Left forelimb (tissue), 1 donor: ENCODE results near the gene KDM2B.

Experiments
- DNase-seq: peaks from one replicate; pipeline ENCODE4 v3.0.0-alpha.2; 2018; ENCODE audit warnings: low spot score

Gene KDM2B

DNA sequence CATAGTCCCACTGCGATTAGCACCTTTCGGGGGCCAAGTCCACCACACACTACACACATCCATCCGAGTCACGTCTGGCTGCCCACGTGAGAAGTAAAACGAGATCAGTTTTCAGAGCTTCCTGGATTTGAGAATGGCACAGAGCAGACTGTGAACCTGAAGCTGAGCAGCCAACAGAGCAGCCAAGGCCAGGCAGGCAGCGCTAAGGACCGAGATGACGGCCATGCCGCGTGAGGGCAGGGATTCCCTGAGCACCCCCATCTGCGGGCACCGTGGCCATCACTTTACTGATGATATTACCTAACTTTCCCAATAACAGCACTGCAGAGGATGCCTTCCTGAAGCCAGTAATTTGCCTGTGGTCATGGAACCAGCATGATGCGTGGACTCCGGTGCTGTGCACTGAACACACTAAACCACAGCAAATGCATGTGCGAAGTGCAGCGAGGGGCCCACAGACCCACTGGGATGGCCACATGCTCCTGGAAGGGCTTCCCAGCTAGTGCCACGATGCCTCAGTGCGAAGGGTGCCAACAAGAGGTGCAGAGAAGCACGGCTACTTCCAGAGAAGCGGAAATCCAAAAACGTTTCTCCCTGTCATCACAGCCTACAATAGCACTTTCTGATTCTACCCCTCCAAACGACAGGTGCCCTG is 124.9 kb downstream of the KDM2B start:
- no peak for DNase-seq

DNA sequence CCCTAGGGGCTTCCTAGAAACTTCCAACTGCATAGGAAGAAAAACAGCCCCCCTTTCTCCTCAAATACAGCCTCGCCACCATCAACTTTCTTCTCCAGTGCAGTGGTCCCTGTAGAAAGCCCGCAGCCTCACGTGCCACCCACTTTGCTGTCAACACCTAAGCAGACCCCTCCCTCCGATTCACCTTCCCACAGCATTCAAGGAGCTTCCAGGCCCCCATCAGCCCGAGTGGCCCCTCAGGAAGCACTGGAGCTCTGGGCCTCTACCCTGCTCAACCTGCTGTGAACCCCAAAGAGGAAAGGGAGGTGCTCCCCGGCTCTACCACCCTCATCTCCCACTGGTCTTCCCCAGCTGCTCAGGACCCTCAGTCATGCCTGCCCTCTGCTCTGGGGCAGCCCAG is 125.9 kb downstream of the KDM2B start:
- DNase-seq, result no peak

DNA sequence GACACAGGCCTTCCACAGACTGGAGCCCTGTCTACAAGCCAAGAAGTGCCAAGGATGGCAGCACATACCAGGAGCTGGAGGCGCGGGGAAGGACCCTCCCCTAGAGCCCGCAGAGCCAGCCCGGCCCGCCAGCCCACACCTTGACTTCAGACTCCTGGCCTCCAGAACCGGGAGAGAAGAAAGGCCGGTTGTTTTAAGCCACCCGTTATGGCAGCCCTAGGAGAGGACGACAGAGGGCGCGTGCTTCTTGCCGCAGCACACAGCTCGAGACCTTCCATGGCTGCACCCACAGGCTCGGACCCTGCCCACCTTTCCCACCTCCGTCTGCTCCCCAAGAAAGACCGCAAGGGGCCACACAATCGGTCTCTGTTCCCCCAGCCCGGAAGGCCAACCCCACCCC is 127.2 kb downstream of the KDM2B start:
- DNase-seq, result no peak

DNA sequence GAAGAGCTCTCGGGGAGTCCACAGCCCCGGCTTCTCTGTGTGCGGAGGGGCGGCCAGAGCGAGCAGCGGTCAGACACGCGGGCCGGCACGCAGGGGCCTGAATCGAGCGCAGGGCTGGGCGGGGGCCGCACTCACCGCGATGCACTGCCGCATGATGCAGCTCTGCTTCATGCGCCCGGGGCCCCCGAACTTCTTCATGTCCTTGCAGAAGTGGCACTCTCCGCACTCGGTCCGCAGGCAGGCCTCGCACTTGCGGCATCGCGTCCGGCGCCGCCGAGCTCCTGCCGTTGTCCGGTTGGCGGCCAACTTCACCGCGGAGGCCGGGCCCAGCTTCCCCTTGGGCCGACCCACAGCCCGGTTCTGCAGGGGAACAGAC is 127.8 kb downstream of the KDM2B start:
- DNase-seq, result no peak

DNA sequence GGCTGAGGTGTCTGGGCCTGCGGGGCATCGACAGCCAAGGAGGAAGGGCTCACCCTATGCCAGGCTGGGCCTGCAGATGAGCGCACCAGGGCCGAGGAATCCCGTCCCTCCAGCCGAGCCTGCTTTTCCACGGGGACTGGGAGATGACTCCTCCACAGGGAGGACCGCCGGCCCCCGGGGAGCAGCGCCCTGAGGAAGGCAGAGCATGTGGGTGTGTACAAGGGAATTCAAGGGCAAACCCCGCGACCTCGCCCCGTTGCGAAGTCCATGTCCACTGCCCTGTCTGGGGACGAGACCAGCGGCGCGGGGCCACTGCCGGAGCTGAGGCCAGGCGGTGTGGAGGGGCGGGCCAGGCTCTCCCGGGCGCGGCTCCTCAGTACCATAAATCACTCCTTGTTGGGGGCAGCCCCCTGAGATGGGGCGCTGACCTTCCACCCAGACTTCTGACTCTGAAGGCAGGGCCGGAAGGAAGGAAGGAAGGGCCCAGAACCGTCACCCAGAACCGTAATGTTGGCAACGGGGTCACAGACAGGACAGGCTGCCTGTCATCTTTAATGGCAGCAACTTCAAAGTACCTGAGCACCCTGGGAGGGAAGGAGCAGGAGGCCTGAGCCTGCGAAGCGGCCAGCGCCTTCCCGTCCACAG is 128.4 kb downstream of the KDM2B start:
- DNase-seq, result no peak

- DNase-seq, result no peak
Observed at GRCh38 chr12:121451961-121452339, 128.9 kb downstream of the KDM2B start.

DNA sequence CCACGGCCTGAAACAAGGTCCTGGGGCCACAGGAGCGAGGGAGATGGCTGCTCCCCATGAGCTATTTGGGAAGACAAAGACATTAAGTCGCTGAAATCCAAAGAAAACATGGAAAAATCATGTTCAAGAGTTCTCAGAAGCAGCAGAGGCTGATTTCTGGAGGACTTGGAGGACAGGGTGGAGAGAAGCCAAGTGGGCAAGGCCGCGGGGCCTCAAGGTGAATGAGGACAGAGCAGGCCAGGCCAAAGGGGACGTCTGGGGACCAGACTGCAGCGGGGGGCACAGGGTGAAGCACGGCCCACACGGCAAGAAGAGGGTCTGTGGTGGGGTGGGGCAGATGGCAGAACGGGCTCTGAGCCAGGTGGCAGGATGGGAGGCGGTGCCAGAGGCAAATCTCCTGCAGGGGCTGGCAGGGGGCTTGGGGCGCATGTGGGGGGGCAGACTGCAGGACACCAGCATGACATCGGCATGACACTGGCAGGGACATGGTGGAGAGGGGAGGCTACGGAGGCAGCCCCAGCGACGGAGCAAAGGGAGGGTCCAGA is 132.0 kb downstream of the KDM2B start:
- no peak for DNase-seq

- no peak for DNase-seq
Observed at GRCh38 chr12:121446750-121447149, 134.1 kb downstream of the KDM2B start.

- no peak for DNase-seq
Observed at GRCh38 chr12:121444842-121445202, 136.0 kb downstream of the KDM2B start.

DNA sequence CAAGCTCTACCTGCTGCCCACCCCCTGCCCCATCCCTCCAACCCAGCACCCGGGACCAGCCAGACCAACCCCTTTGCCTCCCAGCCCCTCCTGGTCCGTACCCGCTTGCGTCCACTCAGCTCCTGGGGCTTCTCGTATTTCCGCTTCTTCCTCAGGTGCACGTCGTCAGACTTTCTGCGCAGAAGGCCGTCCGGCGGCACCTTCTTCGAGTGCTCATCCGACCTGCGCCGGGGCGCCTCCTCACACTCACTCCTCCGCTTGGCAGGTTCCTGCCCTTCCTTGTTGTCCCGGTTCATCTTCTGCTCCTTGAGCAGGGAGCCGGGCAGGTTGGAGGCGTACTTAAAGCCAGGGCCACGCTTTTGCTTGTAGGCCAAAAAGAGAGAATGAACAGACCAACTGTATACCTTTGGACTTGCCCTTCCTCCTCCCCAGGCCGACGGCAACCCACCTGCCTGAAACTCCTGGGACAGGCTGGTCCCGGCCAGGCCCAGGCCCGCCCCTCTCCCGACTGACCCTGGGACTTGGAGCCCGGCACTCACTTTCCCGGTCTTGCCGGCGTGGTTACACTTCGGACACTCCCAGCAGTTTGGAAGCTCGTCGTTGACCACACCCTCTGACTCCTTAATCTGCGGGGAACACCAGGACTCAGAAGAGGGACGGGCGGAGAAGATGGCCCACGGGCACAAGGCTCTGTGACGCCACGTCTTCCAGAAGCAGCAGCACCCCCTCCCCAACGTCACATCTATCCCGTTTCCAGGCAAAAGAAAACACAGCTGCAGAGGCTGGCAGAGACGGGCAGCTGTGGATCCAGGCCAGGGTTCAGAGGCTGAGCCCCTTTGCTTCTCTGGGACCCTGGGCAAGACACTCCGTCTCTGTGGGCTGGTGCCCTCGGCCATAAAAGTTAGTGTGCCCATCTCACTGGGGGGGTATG is 136.6 kb downstream of the KDM2B start:
- no peak for DNase-seq

- peak; percentile 82 for DNase-seq
Observed at GRCh38 chr12:121443193-121443870, 137.5 kb downstream of the KDM2B start.

- no peak for DNase-seq
Observed at GRCh38 chr12:121442028-121442948, 138.5 kb downstream of the KDM2B start.

GRCh38 chr12:121441555-121441954 is 139.3 kb downstream of the KDM2B start:
- DNase-seq, result no peak

DNA sequence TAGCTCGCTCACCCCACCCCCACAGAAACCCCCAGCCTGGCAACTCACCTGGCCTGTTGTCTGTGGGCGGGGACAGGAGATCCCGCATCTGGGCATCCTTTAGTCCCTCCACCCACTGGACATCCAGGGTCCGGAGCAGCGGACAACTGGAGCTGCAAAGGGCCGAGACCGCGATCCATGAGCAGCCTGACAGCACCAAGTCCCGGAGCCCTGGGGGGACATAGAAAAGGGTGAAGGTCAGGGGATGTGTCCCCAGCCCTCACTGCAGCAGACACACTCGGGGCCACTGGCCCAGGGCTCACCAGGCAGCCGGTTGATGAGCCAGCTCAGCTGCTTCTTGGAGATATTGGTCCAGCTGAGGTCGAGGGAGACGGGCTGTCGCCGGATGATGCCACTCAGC is 140.1 kb downstream of the KDM2B start:
- DNase-seq, result no peak

DNA sequence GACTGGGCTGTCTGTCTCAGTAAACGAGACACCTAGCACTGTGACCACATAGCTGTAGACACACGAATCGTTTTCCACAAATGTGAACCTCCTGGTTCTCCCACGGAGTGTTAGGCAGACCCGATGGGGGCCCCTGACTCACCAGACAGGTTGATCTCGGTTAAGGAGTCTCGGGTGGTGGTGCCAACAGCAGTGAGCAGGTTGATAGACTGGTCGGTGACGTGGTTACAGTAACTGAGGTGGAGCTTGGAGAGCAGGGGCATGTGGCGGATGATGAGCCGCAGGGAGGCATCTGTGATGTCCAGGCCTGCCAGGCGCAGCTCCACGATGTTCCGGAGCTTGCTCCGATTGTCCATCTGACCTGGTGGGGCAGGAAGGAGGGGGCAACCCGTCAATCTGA is 141.1 kb downstream of the KDM2B start:
- DNase-seq, result no peak

DNA sequence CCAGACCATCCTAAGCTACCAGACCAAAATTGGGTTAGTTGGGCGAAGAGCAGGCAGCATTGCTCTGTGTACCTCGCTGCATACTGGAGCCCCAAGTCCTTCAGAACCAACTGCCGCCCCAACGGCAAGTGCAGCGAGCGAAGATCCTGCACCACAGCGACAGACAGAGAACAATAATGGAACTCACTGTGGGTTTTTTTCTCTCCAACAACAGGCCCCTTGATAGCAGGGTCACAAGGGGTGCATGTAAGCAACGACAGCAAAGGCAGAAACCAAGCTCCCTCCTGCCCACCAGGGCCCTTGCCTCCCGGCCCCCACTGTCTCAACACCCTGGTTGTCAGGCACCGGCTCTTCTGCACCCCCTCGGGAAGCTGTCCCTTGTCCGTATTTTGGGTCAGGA is 141.9 kb downstream of the KDM2B start:
- DNase-seq, result no peak

GRCh38 chr12:121436706-121437105 is 144.1 kb downstream of the KDM2B start:
- no peak for DNase-seq

DNA sequence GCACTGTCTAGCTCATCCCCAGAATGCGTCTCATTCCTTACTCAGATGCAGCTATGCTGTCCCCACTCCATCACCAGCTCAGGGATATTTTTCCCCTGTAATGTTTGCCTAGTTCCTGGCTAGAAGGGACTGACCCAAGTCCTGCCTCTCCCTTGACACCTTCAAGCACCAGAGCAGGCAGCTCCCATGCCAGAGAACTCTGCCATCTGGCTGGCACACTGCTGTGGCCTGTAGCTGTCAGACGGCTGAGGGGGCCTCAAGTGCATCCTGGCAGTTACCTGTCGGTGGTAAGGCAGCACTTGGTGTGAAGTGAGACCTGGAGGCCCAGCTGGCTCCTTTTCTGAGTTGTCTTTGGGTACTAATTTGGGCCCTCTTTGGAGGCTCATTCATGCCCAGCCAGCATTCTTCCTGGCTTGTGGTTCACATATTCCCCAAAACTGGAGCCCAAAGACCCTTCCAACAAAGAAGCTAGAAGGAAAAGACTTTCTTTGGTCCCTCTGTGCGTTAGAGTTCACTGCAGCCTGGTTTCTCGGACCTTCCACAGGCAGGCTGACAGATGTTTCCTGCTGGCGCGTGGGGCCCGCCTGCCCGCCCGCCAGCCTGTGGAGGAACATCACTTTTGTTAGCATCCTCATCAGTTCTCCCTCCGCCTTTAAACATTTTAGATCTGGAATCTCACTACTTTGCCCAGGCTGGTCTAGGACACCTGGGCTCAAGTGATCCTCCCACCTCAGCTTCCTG is 147.9 kb downstream of the KDM2B start:
- DNase-seq, result no peak

DNA sequence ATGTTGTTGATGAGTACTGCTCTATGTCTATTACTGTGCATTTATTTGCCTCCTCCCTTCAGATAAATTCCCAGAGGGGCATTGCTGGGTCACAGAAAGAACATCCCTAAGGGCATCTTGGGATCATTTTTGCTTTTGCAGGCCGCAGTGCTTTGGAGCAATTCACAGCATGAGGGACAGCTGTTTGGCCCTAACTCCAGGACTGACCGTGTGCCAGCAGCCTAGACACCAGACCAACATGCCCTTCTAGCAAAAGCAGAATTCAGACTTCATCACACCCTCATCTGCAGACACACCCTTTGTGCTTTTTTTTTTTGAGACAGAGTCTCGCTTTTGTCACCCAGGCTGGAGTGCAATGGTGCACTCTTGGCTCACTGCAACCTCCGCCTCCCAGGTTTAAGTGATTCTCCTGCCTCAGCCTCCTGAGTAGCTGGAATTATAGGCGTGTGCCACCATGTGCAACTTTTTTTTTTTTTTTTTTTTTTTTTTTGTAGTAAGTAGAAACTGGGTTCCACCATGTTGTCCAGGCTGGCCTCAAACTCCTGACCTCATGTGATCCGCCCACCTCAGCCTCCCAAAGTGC is 149.9 kb downstream of the KDM2B start:
- DNase-seq, result no peak

GRCh38 chr12:121428883-121429282 is 151.9 kb downstream of the KDM2B start:
- no peak for DNase-seq
